Naive B cell (primary cell): Measurements from ENCODE around the gene SLC39A3. TPM values are rescaled to one million over a fixed set of nuclear protein-coding genes. Genes with fewer than 3 reads are reported as not detected.
A peak's percentile ranks its signal among the peaks of the same experiment; 100 is the strongest.

Experiments
- ATAC-seq, 2 donors: fragments of 150-1000 bp; cut with Tn5 transposase; 2 replicates each; pipeline ENCODE4 v1.10.0; 2021; ENCODE audit warnings: low read depth in 2 of 2, mild to moderate bottlenecking in 2 of 2, moderate library complexity in 2 of 2
- DNase-seq: peaks from one replicate; pipeline ENCODE4 v3.0.0; 2022
- H3K27ac Mint-ChIP-seq, 6 donors: one replicate each; pipeline ENCODE4 v1.8.0; 2020 to 2022; ENCODE audit warnings: mild to moderate bottlenecking in 6 of 6, mixed read lengths in 6 of 6, moderate library complexity in 5 of 6, inconsistent platforms in 2 of 6
- H3K27me3 Mint-ChIP-seq, 3 donors: one replicate each; pipeline ENCODE4 v1.8.0; 2021 to 2022; ENCODE audit warnings: mixed read lengths in 3 of 3, mild to moderate bottlenecking in 1 of 3
- H3K36me3 Mint-ChIP-seq, 2 donors: one replicate each; pipeline ENCODE4 v1.8.0; 2020 to 2022; ENCODE audit warnings: mixed read lengths in 2 of 2, inconsistent platforms in 1 of 2, mild to moderate bottlenecking in 1 of 2
- H3K4me1 Mint-ChIP-seq, 3 donors: one replicate each; pipeline ENCODE4 v1.8.0; 2020 to 2022; ENCODE audit warnings: mixed read lengths in 3 of 3, inconsistent platforms in 1 of 3, mild to moderate bottlenecking in 1 of 3, moderate library complexity in 1 of 3
- H3K4me3 Mint-ChIP-seq, 8 donors: one replicate each; pipeline ENCODE4 v1.8.0; 2020 to 2022; ENCODE audit warnings: mild to moderate bottlenecking in 8 of 8, mixed read lengths in 8 of 8, moderate library complexity in 8 of 8, inconsistent platforms in 2 of 8
- H3K9me3 Mint-ChIP-seq, 7 donors: one replicate each; pipeline ENCODE4 v1.8.0; 2020 to 2022; ENCODE audit warnings: mixed read lengths in 7 of 7, mild to moderate bottlenecking in 5 of 7, inconsistent platforms in 2 of 7, moderate library complexity in 1 of 7
- polyA plus RNA-seq, 6 donors: library from polyadenylated mRNA; unstranded; fragments of 300-500 nt; fragmentation: Illumina TruSeq; gene quantifications; one replicate each; pipeline ENCODE4 v1.2.3, GENCODE V29; 2021; ENCODE audit warnings: low read depth in 6 of 6

SLC39A3 gene
- polyA plus RNA-seq, 6 donors from 2014 or later: 56.2 to 88.7 (median 60.5) TPM

DNA sequence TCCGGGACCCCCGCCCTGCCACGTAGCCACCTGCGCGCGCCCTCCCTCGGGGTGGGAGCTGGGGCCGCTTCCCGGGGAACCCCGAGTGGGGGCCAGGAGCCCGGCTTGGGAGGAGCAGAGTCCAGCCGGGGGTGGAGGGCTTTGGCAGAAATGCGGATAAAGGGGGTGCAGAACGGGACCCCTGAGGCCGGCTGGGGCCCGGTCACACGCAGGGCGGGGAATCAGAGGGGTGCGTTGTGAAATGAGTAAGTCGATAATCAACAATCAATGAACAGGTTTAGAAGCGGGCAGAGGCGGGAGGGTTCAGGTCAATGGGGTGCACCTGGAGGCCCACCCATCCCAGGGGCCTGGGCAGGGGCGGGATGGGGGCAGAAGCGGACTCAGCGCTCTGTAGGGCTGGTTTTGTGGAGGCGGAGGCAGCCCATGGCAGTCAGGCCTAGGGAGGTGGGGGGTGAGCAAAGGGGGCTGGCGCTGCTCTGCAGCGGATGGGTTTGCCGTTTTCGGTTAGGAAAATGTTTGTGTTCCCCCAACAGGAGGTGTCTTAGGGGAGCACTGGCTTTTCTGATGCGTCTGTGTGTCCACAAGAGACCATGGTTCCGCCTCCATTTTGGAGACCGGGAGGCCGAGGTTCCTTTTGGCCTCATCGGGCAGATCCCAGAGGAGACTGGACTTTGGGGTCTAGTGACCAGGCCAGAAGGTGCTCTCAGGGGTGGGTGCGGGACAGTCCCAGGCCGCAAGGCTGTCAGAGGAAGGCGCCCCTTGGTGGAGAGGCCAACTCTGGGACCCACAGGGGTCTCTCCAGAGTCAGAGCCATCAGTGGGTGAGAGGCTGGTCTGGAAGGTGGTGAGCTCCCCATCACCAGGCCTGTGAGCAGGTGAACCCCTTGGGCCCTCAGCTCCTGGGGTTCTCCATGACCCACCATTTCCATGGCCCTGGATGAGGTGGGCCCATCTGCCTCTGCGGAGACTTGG lies 18.0 kb downstream of the SLC39A3 start:
- DNase-seq (no peak), ATAC-seq (peak; percentile 3 to 6)
- Mint-ChIP-seq H3K9me3 (peaks cover 0 to 1% (median 0%) of the 10 kb centered on the region in 7 donors), H3K4me1 (peaks cover 14 to 36% (median 34%) of the 10 kb centered on the region in 3 donors), H3K4me3 (peak overlapping the region; percentile 72 to 93 (median 84)), H3K36me3 (no peaks in the 10 kb centered on the region), H3K27me3 (peaks cover 0 to 8% (median 0%) of the 10 kb centered on the region in 3 donors), H3K27ac (peak overlapping the region; percentile 56 to 90 (median 81))

DNA sequence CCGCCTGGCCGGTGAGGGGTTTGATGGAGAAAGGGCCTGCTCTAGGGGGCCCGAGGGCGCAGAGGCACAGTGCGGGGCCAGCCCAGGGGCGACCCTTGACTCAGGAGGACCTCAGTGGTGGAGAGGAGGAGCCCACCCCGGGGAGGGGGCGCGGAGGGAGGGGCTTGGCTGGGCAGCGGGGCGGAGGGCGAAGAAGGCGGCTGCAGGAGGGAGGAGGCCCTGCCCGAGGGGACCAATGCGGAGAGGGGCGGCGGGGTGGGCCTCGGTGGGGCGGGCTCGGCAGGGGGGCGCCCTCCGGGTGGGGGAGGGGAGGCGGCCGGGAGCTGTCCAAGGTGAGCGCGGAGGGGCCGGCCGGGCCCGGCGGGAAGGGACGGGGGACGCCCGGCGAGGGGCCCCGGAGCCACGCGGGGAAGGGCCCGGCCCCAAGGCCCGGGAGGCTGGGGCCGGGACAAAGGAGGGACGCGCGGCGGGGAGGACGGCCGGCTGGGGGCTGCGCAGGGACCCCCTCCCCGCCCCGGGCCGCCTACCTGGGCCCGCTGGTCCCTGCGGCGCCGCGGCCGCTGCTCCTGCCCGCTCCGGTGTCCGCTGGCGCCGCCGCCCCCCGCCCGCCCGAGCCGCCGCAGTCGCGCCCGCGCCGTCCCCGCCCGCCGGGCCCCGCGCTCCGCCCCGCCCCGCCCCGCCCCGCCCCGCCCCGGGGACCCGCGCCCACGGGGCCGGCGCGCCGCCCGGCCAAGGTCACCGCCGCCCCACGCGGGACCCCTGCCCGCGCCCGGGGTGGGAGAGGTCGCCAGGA lies 18.8 kb downstream of the SLC39A3 start, which contains the start of gene DIRAS1:
Gene DIRAS1 (minus strand): TSS at position 596 of the 793 bp plus-strand sequence. CDS start 3,566 bp downstream, outside the sequence.
- peaks cover 13 to 35% (median 29%) of the 10 kb centered on the region in 3 donors for H3K4me1 Mint-ChIP-seq
- no peak for DNase-seq
- H3K4me3 Mint-ChIP-seq: peak within 1 kb of the TSS; percentile 78 to 93 (median 85)
- H3K27ac Mint-ChIP-seq: peak within 1 kb of the TSS; percentile 69 to 97 (median 81)
- peaks cover under 1 to 2% of the 10 kb centered on the region in 2 donors for H3K36me3 Mint-ChIP-seq
- peaks cover 0 to under 1% (median under 1%) of the 10 kb centered on the region in 7 donors for H3K9me3 Mint-ChIP-seq
- H3K27me3 Mint-ChIP-seq: peaks cover 0 to 8% (median 0%) of the 10 kb centered on the region in 3 donors
- ATAC-seq: peak; percentile 40 to 45

DNA sequence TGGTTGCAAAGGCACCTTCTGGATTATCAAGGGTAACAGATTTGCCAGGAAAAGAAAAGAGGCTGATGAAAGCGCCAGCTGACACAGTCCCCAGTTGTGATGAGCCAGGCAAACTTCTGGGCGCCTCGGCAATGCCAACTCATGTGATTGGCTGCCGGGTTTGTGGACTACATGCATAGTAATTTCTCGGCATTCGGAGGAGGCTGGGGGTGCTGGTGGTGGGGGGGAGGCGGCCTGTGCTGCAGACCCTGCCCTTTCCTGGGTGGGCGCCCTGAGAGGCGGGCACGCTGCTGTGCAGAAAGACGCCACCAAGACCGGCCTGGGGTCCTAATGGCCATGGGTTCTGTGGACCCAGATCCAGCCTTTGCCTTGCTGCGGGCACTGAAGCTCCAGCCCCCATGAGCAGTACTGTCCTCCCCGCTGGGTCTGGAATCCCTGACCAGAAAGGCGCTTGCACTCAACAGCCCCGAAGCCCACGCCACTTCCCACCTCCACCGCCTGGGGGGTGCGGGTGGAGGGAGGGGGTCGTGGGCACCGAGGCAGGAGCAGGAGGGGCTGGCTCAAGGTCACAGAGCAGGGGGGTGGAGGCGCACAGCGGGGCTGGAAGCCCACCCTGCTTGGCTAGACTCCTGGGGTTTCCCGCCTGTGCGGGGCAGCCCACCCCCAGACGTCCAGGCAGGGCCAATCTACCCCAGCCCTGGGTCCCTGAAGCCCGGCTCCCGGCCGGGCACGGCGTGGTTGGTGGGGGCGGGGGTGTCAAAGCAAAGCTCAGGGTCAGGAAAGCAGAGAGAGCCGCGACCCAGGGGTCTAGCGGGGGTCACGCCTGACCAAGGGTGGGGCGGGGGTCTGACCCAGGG lies 19.7 kb downstream of the SLC39A3 start:
- H3K27me3 Mint-ChIP-seq: peaks cover 0 to 8% (median 0%) of the 10 kb centered on the region in 3 donors
- H3K27ac Mint-ChIP-seq: peak overlapping the region; percentile 44 to 97 (median 78)
- peak; percentile 26 to 32 for ATAC-seq

DNA sequence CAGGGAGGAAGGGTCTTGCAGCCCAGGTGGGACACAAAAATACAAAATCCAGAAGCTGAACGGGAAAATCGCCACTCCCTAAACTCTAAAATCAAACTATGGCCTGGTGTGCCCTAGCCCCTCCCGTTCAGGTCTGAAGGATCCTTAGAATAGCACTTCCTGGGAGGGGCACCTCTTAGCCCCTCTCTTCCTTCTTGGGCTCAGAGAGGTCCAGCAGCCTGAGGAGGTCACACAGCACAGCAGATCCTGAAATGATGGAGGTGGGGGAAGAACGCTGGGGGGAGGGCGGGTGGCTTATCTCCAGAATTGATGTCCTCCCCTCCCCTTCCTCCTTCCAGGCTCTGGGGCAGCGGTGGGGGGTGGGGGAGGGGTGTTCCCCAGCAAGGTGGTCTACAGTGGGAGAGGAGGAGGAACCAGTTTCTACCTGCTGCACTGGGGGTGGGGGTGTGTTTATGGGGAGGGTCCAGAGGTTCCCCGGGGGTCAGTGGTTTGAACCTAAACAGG lies 20.5 kb downstream of the SLC39A3 start:
- peaks cover 5 to 12% (median 9%) of the 10 kb centered on the region in 7 donors for H3K9me3 Mint-ChIP-seq
- H3K27ac Mint-ChIP-seq: peak overlapping the region in 4 of 6 donors; percentile 54 to 90 (median 78)
- H3K27me3 Mint-ChIP-seq: peaks cover 0 to 4% (median 0%) of the 10 kb centered on the region in 3 donors
- peaks cover 5 to 14% of the 10 kb centered on the region in 2 donors for H3K36me3 Mint-ChIP-seq
- DNase-seq: no peak
- no peak for ATAC-seq
- peak overlapping the region in 6 of 8 donors; percentile 78 to 86 (median 82) for H3K4me3 Mint-ChIP-seq
- peaks cover 15 to 43% (median 37%) of the 10 kb centered on the region in 3 donors for H3K4me1 Mint-ChIP-seq

More for the DNA sequence above, 19.7 kb downstream of the SLC39A3 start:
- Mint-ChIP-seq H3K9me3 (peaks cover 4 to 9% (median 8%) of the 10 kb centered on the region in 7 donors), H3K36me3 (peaks cover 5 to 10% of the 10 kb centered on the region in 2 donors), H3K4me3 (peak overlapping the region; percentile 78 to 89 (median 84)), H3K4me1 (peaks cover 17 to 39% (median 37%) of the 10 kb centered on the region in 3 donors)
- DNase-seq: no peak

DNA sequence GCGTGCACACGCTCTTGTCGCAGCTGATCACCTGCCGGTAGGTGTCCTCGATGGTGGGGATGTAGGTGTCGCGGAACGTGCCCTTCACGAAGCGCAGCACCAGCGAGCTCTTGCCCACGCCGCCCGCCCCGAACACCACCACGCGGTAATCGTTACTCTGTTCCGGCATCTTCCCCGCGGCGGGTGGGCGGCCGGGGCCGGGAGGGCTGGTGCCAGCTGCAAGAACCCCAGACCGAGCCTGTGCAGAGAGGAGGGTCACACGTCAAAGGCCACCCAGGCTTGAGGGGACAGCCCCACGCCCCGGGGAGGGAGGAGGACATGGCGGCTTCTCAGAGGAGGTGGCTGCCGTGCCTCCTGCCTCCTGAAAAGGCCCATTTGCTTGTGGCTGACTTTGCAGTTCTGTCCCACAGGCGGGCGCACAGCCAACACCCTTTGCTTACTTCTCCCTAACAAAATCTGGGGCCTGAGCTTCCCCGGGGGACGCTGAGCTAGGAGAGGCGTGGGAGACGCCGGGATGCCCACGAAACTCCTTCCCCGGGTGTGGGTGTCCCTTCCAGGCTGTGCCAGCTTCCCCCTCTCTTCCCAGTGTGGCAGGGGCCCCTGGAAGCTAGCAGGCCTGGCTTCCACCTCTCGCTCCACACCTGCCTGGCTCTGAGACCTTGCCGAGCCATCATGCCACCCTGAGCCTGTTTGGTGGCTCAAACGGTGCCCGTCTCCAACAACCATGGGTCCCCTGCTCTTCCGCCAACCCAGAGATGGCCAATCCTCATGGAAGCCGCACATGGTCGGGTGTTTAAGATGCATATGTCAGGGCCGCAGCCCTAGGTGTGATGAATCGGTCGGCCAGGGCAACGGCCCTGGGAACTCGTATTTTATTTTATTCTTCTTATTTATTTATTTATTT lies 21.9 kb downstream of the SLC39A3 start:
- Mint-ChIP-seq H3K27me3 (no peaks in the 10 kb centered on the region), H3K27ac (peak overlapping the region in 2 of 6 donors; percentile 61 to 85), H3K4me1 (peaks cover 15 to 45% (median 34%) of the 10 kb centered on the region in 3 donors), H3K9me3 (peaks cover 5 to 12% (median 9%) of the 10 kb centered on the region in 7 donors), H3K4me3 (peak overlapping the region in 1 of 8 donors; percentile 39), H3K36me3 (peaks cover 5 to 14% of the 10 kb centered on the region in 2 donors)
- DNase-seq (no peak), ATAC-seq (no peak)

DNA sequence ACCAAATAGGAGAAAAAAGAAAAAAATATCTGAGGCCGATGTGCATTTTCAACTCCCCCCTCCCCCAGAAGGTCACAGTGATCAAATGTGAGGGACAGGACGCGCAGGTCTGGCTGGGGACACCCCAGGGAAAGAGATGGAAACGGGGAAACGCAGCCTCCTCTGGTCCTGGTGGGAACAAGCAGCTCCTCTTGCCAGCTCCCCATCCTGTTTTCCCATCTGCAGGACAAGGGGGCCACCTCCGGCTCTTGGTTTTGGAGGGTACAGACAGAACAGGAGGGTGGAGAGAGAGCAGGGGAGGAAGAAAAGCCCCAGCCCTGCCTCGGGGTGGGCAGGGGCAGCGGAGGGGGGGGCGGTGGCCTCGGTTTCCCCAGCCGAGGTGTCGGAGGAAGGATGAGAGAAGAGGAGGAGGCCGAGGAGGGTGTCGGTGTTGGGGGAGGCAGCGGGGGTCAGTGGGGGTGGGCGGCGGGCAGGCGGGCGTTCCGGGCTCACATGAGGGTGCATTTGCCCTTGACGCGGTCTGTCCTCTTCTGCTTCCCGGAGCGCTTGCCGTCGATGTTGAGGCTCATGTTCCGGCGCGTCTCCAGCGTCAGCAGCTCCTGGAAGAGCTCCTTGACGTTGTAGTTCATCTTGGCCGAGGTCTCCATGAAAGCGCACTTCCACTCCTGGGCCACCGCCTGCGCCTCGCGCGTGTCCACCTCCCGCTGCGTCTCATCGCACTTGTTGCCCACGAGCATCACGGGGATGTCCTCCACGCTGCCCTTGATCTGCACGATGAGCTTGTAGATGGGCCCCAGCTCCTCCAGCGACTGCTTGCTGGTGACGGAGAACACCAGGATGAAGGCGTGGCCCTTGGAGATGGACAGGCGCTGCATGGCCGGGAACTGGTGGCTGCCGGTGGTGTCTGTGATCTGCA lies 22.8 kb downstream of the SLC39A3 start:
- Mint-ChIP-seq H3K27ac (peak overlapping the region in 3 of 6 donors; percentile 61 to 72 (median 63)), H3K4me3 (no peak overlapping the region), H3K27me3 (no peaks in the 10 kb centered on the region), H3K36me3 (peaks cover 5 to 14% of the 10 kb centered on the region in 2 donors), H3K4me1 (peaks cover 22 to 50% (median 43%) of the 10 kb centered on the region in 3 donors), H3K9me3 (peaks cover 5 to 12% (median 9%) of the 10 kb centered on the region in 7 donors)
- DNase-seq (no peak), ATAC-seq (no peak)

DNA sequence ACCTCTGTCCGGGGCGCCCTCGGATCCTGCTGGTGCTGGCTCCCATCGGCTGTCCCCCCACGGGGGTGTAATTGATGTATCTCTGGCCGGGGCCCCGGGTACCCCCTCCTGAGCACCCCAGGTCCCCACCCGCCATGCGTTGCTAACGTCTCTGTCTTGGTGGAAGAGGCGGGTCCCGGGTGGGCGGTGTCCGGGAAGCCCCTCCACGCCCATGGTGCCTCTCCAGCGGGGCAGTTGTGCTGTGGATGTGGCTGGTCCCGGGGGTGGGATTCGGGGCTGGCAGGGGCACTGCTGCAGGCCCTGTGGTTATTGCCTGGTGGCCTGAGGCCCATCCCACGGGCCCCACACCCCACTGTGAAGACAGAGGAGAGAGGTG lies 23.6 kb downstream of the SLC39A3 start:
- H3K27ac Mint-ChIP-seq: peak overlapping the region in 1 of 6 donors; percentile 42
- peaks cover 5 to 14% of the 10 kb centered on the region in 2 donors for H3K36me3 Mint-ChIP-seq
- H3K4me3 Mint-ChIP-seq: peak overlapping the region in 2 of 8 donors; percentile 2 to 44
- ATAC-seq: no peak
- H3K9me3 Mint-ChIP-seq: peaks cover 5 to 12% (median 10%) of the 10 kb centered on the region in 7 donors
- no peak for DNase-seq
- H3K27me3 Mint-ChIP-seq: no peaks in the 10 kb centered on the region
- peaks cover 27 to 53% (median 50%) of the 10 kb centered on the region in 3 donors for H3K4me1 Mint-ChIP-seq

DNA sequence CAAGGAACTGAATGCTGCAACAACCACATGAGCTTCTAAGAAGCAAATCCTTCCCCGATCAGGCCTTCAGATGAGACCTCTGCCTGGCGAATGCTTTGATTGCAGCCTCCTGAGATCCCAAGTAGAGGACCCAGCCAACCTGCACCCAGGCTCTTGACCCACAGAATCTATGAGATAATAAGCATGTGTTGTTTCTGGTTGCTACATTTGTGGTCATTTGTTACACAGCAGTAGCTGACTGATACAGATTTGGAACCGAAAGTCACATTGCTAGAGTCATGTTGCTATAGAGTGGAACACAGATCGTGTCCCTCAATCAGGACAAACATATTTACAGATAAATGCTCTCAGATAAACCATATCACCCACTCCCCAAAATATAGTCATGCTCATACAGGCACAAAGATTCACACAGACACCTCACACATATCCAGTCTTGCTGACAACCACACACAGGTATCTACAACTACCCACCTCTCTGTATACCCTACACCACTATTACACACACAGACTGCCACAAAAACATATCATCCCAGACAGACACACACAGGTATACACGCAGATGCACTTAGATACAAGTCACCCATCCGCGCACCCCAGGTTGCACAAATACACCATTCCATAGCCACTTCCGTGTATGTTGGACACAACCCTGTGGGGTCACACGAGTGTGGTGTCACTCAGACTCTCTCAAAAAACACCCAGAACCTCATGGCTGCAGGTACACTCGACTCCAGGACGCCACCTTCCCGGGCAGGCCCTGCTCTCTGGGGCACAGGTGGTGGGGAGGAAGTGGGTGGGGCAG lies 24.1 kb downstream of the SLC39A3 start:
- Mint-ChIP-seq H3K9me3 (peaks cover 5 to 12% (median 10%) of the 10 kb centered on the region in 7 donors), H3K4me1 (peaks cover 32 to 59% (median 56%) of the 10 kb centered on the region in 3 donors), H3K4me3 (peak overlapping the region in 2 of 8 donors; percentile 5 to 44), H3K36me3 (peaks cover 5 to 14% of the 10 kb centered on the region in 2 donors), H3K27ac (peak overlapping the region in 3 of 6 donors; percentile 42 to 92 (median 77)), H3K27me3 (no peaks in the 10 kb centered on the region)
- DNase-seq (no peak), ATAC-seq (no peak)

DNA sequence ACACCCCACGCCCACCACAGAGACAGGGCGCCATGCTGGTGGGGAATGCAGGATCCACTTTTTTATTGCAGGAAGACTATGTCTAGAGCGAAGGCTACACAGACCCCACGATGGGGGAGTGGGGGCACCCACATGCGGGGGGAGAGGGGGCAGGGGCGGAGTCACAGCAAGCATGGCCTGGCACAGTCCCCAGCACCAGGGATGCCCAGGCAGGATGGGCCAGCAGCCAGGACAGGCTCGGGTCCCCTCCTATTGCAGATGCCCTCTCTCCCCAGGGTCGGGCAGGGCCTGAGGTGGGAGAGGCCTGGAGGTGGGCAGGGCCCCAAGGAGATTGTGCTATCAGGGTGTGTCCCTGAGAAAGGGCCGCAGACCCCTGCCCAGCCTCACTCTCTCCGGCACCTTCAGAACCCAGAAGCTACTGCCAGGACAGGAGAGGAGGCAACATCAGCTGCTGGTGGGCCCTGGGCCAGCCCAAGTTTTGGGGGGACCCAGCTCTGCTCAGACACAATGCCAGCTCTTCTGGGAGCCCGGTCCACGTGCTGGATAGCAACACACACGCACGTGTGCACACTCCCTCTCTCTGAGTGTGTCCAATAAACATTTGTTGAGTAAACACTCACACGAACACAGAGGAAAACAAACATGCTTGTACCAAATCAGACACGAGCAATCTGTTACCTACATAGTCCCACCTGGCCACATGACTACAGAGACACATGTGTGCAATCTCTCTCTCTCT lies 25.1 kb downstream of the SLC39A3 start:
- peaks cover 33 to 63% (median 57%) of the 10 kb centered on the region in 3 donors for H3K4me1 Mint-ChIP-seq
- H3K36me3 Mint-ChIP-seq: peaks cover 5 to 14% of the 10 kb centered on the region in 2 donors
- ATAC-seq (no peak), DNase-seq (no peak)
- H3K27me3 Mint-ChIP-seq: peaks cover 0 to 5% (median 0%) of the 10 kb centered on the region in 3 donors
- H3K27ac Mint-ChIP-seq: peak overlapping the region in 5 of 6 donors; percentile 20 to 92 (median 42)
- H3K4me3 Mint-ChIP-seq: peak overlapping the region in 3 of 8 donors; percentile 6 to 44 (median 29)
- peaks cover 5 to 17% (median 11%) of the 10 kb centered on the region in 7 donors for H3K9me3 Mint-ChIP-seq
